ENCODE data around the gene SEMA3G.

SEMA3G gene

DNA sequence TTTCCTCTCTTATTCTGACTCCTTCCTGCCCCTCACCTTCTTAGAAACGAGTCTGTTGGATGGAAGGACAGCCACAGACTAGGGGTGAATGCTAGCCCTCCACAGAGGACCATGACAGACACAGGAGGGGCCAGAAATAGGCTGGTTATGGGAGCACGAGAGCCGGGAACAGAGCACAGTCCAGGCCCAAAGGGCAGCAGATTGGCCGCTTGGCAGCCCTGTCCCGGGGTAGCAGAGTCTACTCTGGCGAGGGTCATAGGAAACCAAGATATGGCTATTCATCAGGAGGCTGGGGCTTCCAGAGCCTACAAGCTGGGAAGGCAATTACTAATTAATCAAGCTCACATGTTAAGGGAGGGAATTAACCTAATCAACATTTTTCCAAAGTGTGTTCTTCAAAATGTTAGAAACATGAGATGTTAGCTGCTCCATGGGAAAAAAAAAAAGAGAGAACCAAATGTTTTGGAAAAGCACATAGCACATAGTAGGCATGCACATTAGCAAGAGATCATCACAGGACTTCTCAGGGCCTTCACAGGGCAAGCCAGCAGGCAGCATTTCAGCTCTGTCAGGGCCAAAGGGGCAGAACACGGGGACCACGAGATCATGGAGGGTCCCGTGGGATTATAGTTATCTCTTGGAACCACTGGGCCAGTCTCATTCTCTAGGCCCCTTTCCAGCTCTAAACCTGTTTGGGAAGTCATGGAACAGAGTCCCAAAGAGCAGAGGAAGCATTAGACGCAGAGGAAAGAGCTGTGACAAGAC lies 13.3 kb downstream of the SEMA3G start:
- no peaks in the 10 kb centered on the region for H3K27me3 ChIP-seq (ENCODE audit: control insufficient read depth, insufficient read depth, low read length)

DNA sequence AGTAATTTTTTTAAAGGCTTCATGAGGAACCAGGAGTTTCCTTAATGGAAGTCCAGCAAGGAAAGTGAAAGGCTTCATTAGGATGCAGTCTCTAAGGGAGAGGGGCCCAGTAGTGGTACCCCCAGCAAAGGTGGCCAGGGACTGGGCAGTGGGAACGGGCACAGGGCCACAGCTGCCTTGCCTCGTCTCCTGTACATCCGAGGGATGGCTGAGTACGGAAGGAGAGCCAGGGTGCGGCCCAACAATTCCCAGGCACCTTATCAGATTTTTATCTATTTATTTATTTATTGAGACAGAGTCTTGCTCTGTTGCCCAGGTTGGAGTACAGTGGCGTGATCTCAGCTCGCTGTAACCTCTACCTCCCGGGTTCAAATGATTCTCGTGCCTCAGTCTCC lies 14.5 kb downstream of the SEMA3G start:
- no peaks in the 10 kb centered on the region for H3K36me3 ChIP-seq (ENCODE audit: control insufficient read depth, insufficient read depth, low read length)

More for the DNA sequence above, 13.3 kb downstream of the SEMA3G start:
- no peak overlapping the region for H3K9ac ChIP-seq (ENCODE audit: low read depth, low read length)
- H3K4me1 ChIP-seq (ENCODE audit: control insufficient read depth, insufficient read depth, low read length): no peaks in the 10 kb centered on the region
- no peaks in the 10 kb centered on the region for H3K9me3 ChIP-seq (ENCODE audit: control insufficient read depth, insufficient read depth, low read length)
- no peaks in the 10 kb centered on the region for H3K36me3 ChIP-seq (ENCODE audit: control insufficient read depth, insufficient read depth, low read length)
- H3K4me3 ChIP-seq (ENCODE audit: low read depth, low read length): no peak overlapping the region

DNA sequence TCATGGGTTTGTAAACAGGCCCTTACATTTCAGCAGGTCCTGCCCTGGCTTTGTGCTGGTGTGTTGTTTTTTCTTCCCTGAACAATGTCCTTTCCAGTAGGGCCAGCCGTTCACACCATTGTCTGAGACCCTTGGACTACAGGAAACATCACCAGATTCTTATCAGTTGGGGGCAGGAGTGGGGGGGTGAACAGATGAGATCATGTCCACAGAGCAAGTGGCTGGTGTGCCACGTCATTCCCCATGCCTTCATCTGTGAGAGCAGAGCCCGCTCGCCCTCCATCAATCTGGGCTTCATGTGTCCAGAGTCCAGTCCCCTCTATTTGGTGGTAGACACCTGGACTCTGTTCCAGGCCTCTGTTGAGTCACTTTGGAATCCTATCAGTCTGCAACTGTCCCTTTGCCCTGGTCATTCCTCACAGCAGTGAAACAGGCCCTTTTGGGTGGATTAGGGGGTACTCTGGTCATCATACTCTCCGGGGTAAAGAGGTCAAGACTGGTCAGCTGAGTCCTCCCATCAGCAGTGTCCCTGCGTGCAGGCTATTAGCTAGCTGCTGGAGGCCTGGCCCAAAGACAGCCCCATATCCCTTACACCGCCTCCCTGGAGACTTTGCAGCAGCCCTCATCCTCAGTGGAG lies 15.0 kb downstream of the SEMA3G start:
- Histone ChIP-seq H3K4me1 (ENCODE audit: control insufficient read depth, insufficient read depth, low read length) (no peaks in the 10 kb centered on the region), H3K4me3 (ENCODE audit: low read depth, low read length) (no peak overlapping the region), H3K9me3 (ENCODE audit: control insufficient read depth, insufficient read depth, low read length) (no peaks in the 10 kb centered on the region), H3K27me3 (ENCODE audit: control insufficient read depth, insufficient read depth, low read length) (no peaks in the 10 kb centered on the region), H3K36me3 (ENCODE audit: control insufficient read depth, insufficient read depth, low read length) (no peaks in the 10 kb centered on the region), H3K9ac (ENCODE audit: low read depth, low read length) (no peak overlapping the region)

More for the DNA sequence above, 14.5 kb downstream of the SEMA3G start:
- Histone ChIP-seq H3K27me3 (ENCODE audit: control insufficient read depth, insufficient read depth, low read length) (no peaks in the 10 kb centered on the region), H3K9me3 (ENCODE audit: control insufficient read depth, insufficient read depth, low read length) (no peaks in the 10 kb centered on the region), H3K4me3 (ENCODE audit: low read depth, low read length) (no peak overlapping the region), H3K9ac (ENCODE audit: low read depth, low read length) (no peak overlapping the region), H3K4me1 (ENCODE audit: control insufficient read depth, insufficient read depth, low read length) (no peaks in the 10 kb centered on the region)

DNA sequence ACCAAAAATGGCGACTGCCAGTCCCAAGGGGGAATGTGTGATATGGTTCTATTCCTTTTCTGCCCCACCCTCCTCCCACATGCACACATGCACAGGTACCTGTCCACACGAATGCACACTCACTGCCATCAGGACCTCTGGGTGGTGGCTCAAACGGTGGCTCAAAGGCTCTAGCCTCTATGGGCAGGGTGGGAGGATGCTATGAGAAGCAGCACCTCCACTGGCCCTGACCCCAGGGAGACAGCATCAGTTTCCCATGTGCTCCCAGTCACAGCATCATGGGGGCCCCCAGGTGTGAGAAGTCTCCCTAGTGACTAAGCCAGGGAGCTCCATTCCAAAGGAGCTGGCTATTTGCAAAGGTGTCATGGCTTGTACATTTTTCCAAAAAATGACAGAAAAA lies 15.9 kb downstream of the SEMA3G start:
- Histone ChIP-seq H3K4me1 (ENCODE audit: control insufficient read depth, insufficient read depth, low read length) (no peaks in the 10 kb centered on the region), H3K9me3 (ENCODE audit: control insufficient read depth, insufficient read depth, low read length) (no peaks in the 10 kb centered on the region), H3K4me3 (ENCODE audit: low read depth, low read length) (no peak overlapping the region), H3K27me3 (ENCODE audit: control insufficient read depth, insufficient read depth, low read length) (no peaks in the 10 kb centered on the region), H3K36me3 (ENCODE audit: control insufficient read depth, insufficient read depth, low read length) (no peaks in the 10 kb centered on the region), H3K9ac (ENCODE audit: low read depth, low read length) (no peak overlapping the region)

DNA sequence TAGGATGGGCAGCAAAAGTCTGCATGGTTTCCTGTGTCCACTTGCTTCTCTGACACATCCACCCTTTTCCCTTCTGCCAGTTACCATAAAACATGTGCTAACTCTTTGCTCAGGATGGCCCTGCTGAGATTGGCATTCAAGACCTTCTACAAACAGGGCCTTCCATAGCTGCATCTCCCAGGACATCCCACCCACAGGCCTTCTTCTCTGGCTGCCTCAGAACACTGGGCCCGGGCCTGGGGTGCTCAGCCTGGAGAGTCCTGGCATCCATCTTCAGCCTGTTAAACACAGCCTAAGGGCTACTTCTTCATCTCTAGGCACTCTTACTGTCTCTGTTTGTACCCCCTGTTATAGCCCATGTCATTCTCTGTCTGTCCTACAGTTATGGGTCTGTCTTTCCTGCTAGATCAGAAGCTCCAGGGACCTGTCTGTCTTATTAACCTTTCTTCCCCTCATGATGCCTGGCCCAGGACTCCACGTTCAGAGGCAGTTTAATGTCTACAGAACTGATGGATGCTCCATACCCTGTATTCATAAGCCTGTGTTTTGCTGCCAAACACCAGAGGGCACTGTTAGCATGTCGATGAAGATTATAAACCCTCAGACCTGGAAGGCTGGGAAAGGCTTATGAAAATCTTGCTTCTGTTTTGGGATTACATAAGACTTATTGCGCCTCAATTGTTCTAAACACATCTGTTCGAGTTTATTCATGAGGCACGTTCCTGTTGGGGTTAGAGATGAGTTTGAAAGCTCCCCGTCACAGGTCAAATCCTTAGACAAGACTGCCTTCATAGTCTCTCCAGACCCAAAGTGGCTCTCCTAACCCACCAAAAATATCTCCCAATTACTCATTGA lies 16.5 kb downstream of the SEMA3G start:
- Histone ChIP-seq H3K4me1 (ENCODE audit: control insufficient read depth, insufficient read depth, low read length) (peaks cover 2% of the 10 kb centered on the region), H3K27me3 (ENCODE audit: control insufficient read depth, insufficient read depth, low read length) (no peaks in the 10 kb centered on the region), H3K36me3 (ENCODE audit: control insufficient read depth, insufficient read depth, low read length) (no peaks in the 10 kb centered on the region), H3K4me3 (ENCODE audit: low read depth, low read length) (no peak overlapping the region), H3K9ac (ENCODE audit: low read depth, low read length) (no peak overlapping the region), H3K9me3 (ENCODE audit: control insufficient read depth, insufficient read depth, low read length) (no peaks in the 10 kb centered on the region)

DNA sequence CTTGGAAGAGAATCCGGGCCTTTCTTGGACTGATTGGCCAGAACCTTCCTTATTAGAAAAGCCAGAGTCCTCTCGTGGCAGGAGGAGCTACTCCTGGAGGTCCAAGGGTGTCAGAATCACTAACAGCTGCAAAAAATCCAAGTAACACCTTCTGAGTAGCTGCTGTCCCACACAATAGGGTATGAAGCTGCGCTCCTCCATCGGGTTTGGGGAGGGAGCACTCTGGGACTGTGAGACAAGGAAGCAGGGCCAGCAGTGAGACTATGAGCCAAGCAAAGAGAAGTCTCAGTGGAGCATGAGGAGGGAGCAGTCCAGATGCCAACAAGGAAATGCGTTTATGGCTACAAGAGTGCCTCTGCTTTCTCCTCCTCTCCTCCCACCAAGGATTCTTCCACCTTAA lies 21.7 kb downstream of the SEMA3G start:
- Histone ChIP-seq H3K27me3 (ENCODE audit: control insufficient read depth, insufficient read depth, low read length) (no peaks in the 10 kb centered on the region), H3K4me3 (ENCODE audit: low read depth, low read length) (no peak overlapping the region), H3K4me1 (ENCODE audit: control insufficient read depth, insufficient read depth, low read length) (peaks cover 2% of the 10 kb centered on the region), H3K9ac (ENCODE audit: low read depth, low read length) (no peak overlapping the region), H3K36me3 (ENCODE audit: control insufficient read depth, insufficient read depth, low read length) (no peaks in the 10 kb centered on the region), H3K9me3 (ENCODE audit: control insufficient read depth, insufficient read depth, low read length) (no peaks in the 10 kb centered on the region)

DNA sequence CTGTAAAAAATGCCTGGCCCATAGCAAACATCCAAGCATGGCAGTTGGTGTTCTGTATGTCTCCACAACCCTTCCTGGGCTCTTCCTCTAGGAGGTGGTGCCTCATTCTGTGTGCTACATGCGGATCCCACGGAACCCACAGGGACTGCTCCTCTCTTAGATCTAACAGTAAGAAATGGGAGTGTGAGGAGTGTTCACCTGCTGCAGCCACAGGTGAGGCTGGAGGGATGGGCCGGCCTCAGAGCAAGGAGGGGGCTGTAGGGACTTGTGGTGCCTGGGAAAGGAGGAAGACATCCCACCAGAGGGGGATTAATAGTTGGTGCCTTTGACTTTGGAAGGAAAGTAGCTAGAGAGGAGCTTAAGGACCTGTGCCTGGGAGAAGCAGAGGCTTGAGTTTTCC lies 22.2 kb downstream of the SEMA3G start:
- Histone ChIP-seq H3K9me3 (ENCODE audit: control insufficient read depth, insufficient read depth, low read length) (no peaks in the 10 kb centered on the region), H3K36me3 (ENCODE audit: control insufficient read depth, insufficient read depth, low read length) (no peaks in the 10 kb centered on the region), H3K4me1 (ENCODE audit: control insufficient read depth, insufficient read depth, low read length) (peaks cover 2% of the 10 kb centered on the region), H3K27me3 (ENCODE audit: control insufficient read depth, insufficient read depth, low read length) (no peaks in the 10 kb centered on the region), H3K4me3 (ENCODE audit: low read depth, low read length) (no peak overlapping the region), H3K9ac (ENCODE audit: low read depth, low read length) (no peak overlapping the region)

DNA sequence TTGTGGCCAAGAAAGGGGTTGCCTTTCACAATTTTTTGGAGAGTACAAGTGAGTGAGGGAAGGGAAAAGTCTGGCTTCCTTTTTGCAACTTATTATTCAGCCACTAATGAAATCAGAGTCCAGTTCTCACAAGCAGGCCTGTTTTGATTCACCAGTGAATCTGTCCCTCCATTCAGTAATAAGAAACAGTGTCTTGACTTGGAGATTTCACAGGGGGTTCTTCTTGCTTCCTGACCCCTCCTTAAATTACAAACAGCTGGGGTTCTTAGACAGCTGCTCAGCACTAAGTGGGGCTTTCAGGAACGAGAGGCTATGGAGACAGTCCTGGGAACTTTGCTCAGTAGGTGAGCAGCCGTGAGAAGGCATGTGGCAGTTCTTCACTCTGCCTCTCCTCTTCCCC lies 24.5 kb downstream of the SEMA3G start:
- no peak overlapping the region for H3K9ac ChIP-seq (ENCODE audit: low read depth, low read length)
- no peaks in the 10 kb centered on the region for H3K9me3 ChIP-seq (ENCODE audit: control insufficient read depth, insufficient read depth, low read length)

DNA sequence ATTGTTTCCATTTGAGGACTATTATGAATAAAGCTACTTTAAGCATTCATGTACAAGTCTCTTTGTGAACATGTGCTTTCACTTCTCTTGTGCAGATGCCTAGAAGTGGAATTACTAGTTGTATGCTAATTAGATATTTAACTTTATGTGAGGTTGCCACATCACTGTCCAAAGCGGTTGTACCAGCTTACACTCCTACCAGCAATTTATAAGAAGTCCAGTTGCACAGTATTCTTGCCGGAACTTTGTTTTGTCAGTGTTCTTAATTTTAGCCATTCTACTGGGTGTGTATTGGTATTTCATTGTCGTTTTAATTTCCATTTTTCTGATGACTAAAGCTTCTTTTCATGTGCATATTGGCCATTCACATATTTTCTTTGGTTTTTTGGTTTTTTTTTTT lies 29.1 kb downstream of the SEMA3G start:
- Histone ChIP-seq H3K9ac (ENCODE audit: low read depth, low read length) (no peak overlapping the region), H3K36me3 (ENCODE audit: control insufficient read depth, insufficient read depth, low read length) (no peaks in the 10 kb centered on the region), H3K4me3 (ENCODE audit: low read depth, low read length) (no peak overlapping the region), H3K27me3 (ENCODE audit: control insufficient read depth, insufficient read depth, low read length) (no peaks in the 10 kb centered on the region), H3K9me3 (ENCODE audit: control insufficient read depth, insufficient read depth, low read length) (no peaks in the 10 kb centered on the region), H3K4me1 (ENCODE audit: control insufficient read depth, insufficient read depth, low read length) (peaks cover 6% of the 10 kb centered on the region)

More for the DNA sequence above, 24.5 kb downstream of the SEMA3G start:
- Histone ChIP-seq H3K36me3 (ENCODE audit: control insufficient read depth, insufficient read depth, low read length) (no peaks in the 10 kb centered on the region), H3K4me3 (ENCODE audit: low read depth, low read length) (no peak overlapping the region), H3K4me1 (ENCODE audit: control insufficient read depth, insufficient read depth, low read length) (peaks cover 2% of the 10 kb centered on the region), H3K27me3 (ENCODE audit: control insufficient read depth, insufficient read depth, low read length) (no peaks in the 10 kb centered on the region)

DNA sequence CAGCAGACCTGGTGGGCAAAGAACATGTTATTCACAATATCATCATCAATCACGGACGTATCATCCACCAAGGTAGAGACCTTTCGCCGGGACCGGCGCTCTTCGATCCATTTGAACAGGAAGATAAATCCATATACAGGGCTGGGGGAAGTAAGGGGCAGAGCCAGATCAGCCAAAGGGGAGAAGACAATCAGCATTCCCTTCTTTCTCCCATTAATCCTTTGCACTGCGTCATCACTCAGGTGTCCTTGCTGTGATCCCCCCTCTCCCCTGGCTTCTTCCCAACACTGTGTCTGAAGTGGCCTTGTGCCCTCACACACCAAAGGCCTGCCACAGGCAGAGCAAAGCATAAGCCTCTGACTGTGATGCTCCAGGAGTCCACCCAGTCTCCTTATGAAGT lies 36.4 kb downstream of the SEMA3G start:
- Histone ChIP-seq H3K9ac (ENCODE audit: low read depth, low read length) (no peak overlapping the region), H3K4me3 (ENCODE audit: low read depth, low read length) (no peak overlapping the region), H3K9me3 (ENCODE audit: control insufficient read depth, insufficient read depth, low read length) (no peaks in the 10 kb centered on the region), H3K36me3 (ENCODE audit: control insufficient read depth, insufficient read depth, low read length) (peaks cover 35% of the 10 kb centered on the region), H3K27me3 (ENCODE audit: control insufficient read depth, insufficient read depth, low read length) (no peaks in the 10 kb centered on the region), H3K4me1 (ENCODE audit: control insufficient read depth, insufficient read depth, low read length) (peaks cover 8% of the 10 kb centered on the region)

DNA sequence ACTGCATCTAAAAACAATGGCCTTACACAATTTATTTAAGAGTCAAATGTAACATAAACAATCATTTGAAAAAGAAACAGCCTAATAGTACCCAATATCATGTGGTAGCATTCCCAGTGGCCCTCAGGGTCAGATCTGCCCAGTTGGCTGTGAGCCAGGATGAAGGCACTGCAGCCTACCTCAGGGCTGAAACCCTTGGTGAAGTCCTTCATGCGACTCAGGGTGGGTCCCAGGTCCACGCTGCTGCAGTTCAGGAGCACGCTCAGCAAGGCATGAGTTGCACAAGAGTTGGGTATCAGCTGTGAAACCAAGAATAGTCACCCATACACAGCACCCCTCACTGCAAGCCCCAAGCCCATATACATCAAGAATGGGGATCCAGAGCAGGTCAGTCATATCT lies 37.1 kb downstream of the SEMA3G start:
- Histone ChIP-seq H3K4me3 (ENCODE audit: low read depth, low read length) (no peak overlapping the region), H3K4me1 (ENCODE audit: control insufficient read depth, insufficient read depth, low read length) (peaks cover 8% of the 10 kb centered on the region), H3K36me3 (ENCODE audit: control insufficient read depth, insufficient read depth, low read length) (peaks cover 42% of the 10 kb centered on the region), H3K27me3 (ENCODE audit: control insufficient read depth, insufficient read depth, low read length) (no peaks in the 10 kb centered on the region), H3K9ac (ENCODE audit: low read depth, low read length) (no peak overlapping the region), H3K9me3 (ENCODE audit: control insufficient read depth, insufficient read depth, low read length) (no peaks in the 10 kb centered on the region)

Data from iPS-15b (cell line).